Islet precursor cell (in vitro differentiated cells): Measurements from ENCODE around the gene ZNF609.
A peak's percentile ranks its signal among the peaks of the same experiment; 100 is the strongest.

Experiments used
- DNase-seq: peaks from one replicate; pipeline ENCODE4 v3.0.0-alpha.2; 2018

The ZNF609 gene

GRCh38 chr15:64503197-64503596 lies 42.8 kb downstream of the ZNF609 start:
- peak; percentile 88 for DNase-seq

- DNase-seq, result no peak
Observed at GRCh38 chr15:64503640-64504039, 43.3 kb downstream of the ZNF609 start.

DNA sequence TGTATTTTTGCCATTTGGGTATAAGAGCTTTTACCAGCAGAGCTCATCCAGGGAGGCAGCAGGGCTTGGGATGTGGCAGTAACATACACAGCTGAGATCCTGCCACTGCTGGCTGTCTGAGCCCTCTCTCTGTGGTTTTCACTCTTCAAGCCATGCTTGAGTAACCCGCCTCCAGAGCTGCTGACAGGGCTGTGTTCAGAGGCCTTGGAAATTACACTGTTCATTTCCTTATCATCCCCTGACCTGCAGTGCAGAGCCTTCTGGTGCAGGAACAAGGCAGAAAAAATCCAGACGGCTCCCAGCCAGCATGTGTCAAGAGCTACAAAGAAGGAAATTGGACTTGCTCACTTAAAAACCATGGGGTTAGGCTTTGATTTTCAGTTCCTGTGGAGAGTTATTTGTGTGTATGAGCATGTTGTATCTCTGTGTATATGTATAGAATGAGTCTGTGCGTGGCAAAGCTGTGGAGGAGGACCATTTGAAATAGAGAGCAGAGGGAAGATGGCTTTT lies 47.0 kb downstream of the ZNF609 start:
- DNase-seq, result peak; percentile 88

DNA sequence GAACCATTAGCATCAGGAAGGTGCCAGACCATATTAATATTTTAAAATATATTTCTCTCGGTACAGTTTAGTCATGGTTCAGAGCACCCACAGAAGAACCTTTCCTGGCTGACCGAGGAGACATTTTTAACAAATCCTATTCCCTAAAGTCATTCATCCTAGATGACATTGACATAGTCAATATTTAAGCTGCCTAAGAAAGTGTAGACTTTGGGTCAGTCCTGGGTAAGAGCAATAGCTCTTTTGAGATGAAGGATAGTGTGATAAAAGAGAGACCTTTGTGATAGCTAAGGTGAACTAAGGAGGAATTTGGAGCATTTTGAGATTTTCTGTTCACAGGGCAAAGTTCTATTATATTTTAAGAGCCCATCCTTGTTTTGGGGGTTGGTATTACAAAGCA lies 47.5 kb downstream of the ZNF609 start:
- DNase-seq, result no peak

DNA sequence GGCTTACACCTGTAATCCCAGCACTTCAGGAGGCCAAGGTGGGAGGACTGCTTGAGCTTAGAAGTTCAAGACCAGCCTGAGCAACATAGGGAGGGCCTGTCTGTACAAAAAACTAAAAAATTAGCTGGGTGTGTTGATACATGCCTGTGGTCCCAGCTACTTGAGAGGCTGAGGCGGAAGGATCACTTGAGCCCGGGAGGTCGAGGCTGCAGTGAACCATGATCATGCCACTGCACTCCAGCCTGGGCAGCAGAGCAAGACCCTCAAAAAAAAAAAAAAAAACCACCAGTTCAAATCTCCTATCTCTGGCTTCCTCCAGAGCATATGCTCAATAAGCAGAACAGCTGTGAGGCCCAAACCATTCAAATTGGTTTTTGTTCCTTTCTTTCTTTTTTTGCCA lies 53.4 kb downstream of the ZNF609 start:
- no peak for DNase-seq

DNA sequence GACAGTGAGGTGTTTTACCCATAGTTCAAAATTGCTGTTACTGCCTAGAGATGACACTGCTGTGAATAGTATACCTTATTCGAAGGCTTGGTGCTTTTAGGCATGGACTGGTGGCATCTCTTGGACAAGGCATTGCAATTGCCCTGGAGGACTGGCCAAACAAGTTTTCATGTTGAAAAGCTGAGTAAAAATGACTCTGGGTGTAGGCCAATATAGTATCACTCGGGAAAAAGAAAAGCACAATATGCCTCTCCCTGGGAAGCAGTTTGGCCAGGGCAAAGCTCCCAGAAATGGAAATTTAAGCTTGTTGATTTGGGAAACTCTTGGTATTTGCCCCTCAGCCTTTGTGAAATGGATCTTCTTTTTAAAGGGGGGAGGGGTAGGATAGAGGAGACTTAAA lies 54.8 kb downstream of the ZNF609 start:
- DNase-seq, result no peak

DNA sequence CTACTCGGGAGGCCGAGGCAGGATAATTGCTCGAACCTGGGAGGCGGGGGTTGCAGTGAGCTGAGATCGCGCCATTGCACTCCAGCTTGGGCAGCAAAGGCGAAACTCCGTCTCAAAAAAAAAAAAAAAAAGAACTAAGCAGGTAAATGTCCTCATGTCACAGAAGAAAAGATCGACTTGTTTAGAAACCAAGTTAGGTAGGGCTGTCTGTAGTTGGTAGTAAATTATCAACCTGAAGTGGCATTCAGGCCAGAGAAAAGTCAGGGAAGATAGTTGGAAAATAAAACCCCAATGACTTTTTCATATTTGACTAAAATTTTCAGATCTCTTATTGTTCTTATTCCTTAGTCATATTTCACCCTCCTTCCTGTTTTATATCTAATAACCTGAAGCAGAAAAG lies 55.4 kb downstream of the ZNF609 start:
- no peak for DNase-seq

DNA sequence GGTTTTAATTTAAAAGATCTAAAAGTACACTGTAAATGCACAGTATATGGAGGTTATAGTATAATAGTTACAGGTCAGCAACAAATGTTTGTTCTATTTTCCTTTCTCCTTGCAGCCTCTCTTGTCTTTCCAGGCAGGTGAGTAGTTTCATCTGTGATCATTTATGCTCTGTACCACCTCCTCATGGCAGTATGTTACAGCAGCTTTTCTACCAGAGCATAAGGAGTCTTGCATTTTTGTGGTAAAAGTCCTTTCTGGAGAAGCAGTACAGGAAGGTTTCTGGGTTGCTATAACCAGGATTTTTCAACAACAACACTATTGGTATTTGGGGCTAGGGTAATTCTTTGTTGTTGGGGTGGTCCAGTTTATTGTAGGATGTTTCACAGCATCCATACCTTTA lies 59.5 kb downstream of the ZNF609 start:
- DNase-seq, result no peak

- DNase-seq, result no peak
Observed at GRCh38 chr15:64521201-64521600, 60.8 kb downstream of the ZNF609 start.

GRCh38 chr15:64521726-64522164 lies 61.4 kb downstream of the ZNF609 start:
- peak; percentile 91 for DNase-seq

GRCh38 chr15:64522226-64522823 lies 61.9 kb downstream of the ZNF609 start:
- DNase-seq, result no peak

DNA sequence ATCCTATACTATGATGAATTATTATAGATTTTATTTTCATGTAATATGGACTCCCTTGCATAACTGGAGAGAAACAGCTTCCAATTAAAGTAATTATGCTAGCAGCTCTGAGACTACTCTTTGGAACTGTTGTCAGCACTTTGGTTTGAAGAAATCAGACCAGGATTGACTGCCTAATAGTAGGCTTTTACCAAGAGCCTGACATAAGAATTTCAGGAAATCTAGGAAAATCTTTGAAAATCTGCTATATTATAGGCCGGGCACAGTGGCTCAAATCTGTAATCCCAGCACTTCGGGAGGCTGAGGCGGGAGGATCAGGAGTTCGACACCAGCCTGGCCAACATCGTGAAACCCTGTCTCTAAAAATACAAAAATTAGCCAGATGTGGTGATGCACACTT lies 62.9 kb downstream of the ZNF609 start:
- DNase-seq, result no peak

DNA sequence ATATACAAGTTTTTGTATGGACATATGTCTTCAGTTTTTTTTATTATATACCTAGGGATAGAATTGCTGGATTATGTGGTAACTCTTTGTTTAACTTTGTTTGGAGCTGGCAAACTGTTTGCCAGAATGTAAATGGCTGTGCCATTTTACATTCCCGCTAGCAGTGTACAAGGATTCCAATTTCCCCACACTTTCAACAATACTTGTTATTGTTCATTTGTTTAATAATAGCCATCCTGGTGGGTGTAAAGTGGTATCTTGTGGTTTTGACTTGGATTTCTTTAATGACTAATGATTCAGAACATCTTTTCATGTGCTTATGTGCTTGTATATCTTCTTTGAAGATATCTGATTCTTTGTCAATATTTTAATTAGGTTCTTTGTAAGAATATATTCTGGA lies 64.4 kb downstream of the ZNF609 start:
- DNase-seq, result no peak

- DNase-seq, result no peak
Observed at GRCh38 chr15:64525828-64526530, 65.6 kb downstream of the ZNF609 start.

- DNase-seq, result no peak
Observed at GRCh38 chr15:64527263-64527984, 67.0 kb downstream of the ZNF609 start.

DNA sequence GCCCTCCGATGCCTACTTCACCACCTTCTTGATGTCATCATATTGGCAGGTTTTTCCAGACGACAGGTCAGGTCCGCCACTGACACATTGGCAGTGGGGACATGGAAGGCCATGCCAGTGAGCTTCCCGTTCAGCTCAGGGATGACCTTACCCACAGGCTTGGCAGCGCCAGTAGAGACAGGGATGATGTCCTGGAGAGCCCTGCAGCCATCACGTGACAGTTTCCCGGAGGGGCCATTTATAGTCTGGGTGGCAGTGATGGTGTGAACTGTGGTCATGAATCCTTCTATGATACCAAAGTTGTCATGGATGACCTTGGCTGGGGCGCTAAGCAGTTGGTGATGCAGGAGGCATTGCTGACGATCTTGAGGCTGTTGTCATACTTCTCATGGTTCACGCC lies 68.5 kb downstream of the ZNF609 start:
- DNase-seq, result no peak

DNA sequence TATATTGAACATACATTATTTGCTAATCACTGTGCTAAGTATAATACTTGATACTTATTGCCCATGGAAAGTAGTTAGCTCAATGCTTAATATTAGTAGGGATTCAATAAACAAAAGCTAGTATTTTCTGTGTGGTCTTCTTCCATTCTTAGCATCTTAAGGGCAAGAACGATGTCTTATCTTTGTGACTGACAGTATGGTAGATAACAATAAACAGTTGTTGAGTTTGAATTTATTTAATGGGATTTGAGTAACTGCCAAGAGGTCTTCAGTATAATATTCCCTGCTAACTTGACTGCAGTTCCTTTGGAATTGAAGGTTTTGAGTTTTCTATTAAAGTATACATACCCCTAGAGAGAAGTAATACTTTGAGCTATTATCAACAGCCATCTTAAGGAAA lies 70.1 kb downstream of the ZNF609 start:
- DNase-seq, result no peak

GRCh38 chr15:64530918-64531317 lies 70.5 kb downstream of the ZNF609 start:
- no peak for DNase-seq

- DNase-seq, result no peak
Observed at GRCh38 chr15:64532521-64533315, 72.3 kb downstream of the ZNF609 start.

DNA sequence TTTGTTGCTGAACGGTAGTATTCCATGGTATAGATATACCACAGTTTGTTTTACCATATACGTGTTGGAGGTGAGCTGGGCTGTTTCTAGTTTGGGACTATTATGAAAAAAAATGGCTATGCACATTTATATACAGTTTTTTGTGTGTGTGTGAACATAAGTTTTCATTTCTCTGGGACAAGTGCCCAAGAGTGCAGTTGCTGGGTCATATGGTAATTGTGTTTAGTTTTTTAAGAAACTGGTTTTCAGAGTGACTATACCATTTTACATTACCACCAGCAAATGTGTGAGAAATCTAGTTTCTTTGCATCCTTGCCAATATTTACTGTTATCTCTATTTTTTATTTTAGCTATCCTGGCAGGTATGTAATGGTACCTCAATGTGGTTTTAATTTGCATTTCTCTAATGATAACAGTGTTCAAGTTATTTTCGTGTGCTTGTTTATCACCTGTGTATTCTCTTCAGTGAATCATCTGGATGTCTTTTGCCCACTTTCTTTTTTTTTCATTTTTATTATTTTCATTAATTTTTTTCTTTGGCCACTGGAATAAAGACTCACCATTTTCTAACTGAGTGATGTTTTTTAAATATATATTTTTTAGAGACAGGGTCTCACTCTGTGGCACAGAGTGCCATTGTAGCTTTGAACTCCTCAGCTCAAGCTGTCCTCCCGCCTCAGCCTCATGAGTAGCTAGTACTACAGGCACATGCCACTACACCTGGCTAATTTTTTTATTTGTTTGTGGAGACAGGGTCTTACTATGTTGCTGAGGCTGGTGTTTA lies 75.3 kb downstream of the ZNF609 start:
- no peak for DNase-seq

GRCh38 chr15:64536244-64536836 lies 76.0 kb downstream of the ZNF609 start:
- DNase-seq, result peak; percentile 72

GRCh38 chr15:64542091-64542490 lies 81.7 kb downstream of the ZNF609 start:
- DNase-seq, result no peak
